ENCODE results near the gene PEX26. TPM values are rescaled to one million over a fixed set of nuclear protein-coding genes. Genes with fewer than 3 reads are reported as not detected.

PEX26 gene
- total RNA-seq, 4 donors from 2014 or later: 28.2 to 36.1 (median 31.2) TPM

- H3K27ac ChIP-seq: peak overlapping the region in 1 of 2 donors; percentile 99
- intact Hi-C loops (cut with DNase I; ENCODE audit: low total_unique reads): no loop called here
- H3K4me1 ChIP-seq: peaks cover 4 to 6% of the 10 kb centered on the region in 2 donors
- H3K9me3 ChIP-seq: no peaks in the 10 kb centered on the region
- H3K36me3 ChIP-seq: no peaks in the 10 kb centered on the region
- no peak for DNase-seq
- no peak for TF ChIP-seq CTCF (IDR thresholded peaks at IDR 0.05)
- no peak for TF ChIP-seq POLR2A (IDR thresholded peaks at IDR 0.05)
- H3K27me3 ChIP-seq: no peaks in the 10 kb centered on the region
- H3K4me3 ChIP-seq: no peak overlapping the region
Observed at GRCh38 chr22:18065256-18065655, 12.5 kb upstream of the PEX26 start.

- H3K4me1 ChIP-seq: peaks cover 4 to 6% of the 10 kb centered on the region in 2 donors
Observed at GRCh38 chr22:18066181-18066859, 11.5 kb upstream of the PEX26 start.

GRCh38 chr22:18067121-18067520 is 10.7 kb upstream of the PEX26 start:
- H3K27me3 ChIP-seq: no peaks in the 10 kb centered on the region
- intact Hi-C loops (cut with DNase I; ENCODE audit: low total_unique reads): no loop called here
- H3K27ac ChIP-seq: peak overlapping the region; percentile 95 to 99
- DNase-seq: no peak
- no peak overlapping the region for H3K4me3 ChIP-seq
- no peaks in the 10 kb centered on the region for H3K36me3 ChIP-seq
- TF ChIP-seq CTCF (IDR thresholded peaks at IDR 0.05): no peak
- H3K4me1 ChIP-seq: peaks cover 4 to 6% of the 10 kb centered on the region in 2 donors
- H3K9me3 ChIP-seq: no peaks in the 10 kb centered on the region

More at GRCh38 chr22:18066181-18066859, 11.5 kb upstream of the PEX26 start:
- no peaks in the 10 kb centered on the region for H3K27me3 ChIP-seq
- H3K27ac ChIP-seq: peak overlapping the region; percentile 95 to 99
- H3K9me3 ChIP-seq: no peaks in the 10 kb centered on the region
- no peak for DNase-seq
- intact Hi-C loops (cut with DNase I; ENCODE audit: low total_unique reads): no loop called here
- no peak overlapping the region for H3K4me3 ChIP-seq
- no peak for TF ChIP-seq CTCF (IDR thresholded peaks at IDR 0.05)
- no peak for TF ChIP-seq POLR2A (IDR thresholded peaks at IDR 0.05)
- H3K36me3 ChIP-seq: no peaks in the 10 kb centered on the region

GRCh38 chr22:18067548-18068341 is 10.0 kb upstream of the PEX26 start:
- intact Hi-C loops (cut with DNase I; ENCODE audit: low total_unique reads): no loop called here
- Histone ChIP-seq H3K4me1 (peaks cover 2 to 6% of the 10 kb centered on the region in 2 donors), H3K27me3 (no peaks in the 10 kb centered on the region), H3K9me3 (no peaks in the 10 kb centered on the region), H3K27ac (peak overlapping the region; percentile 95 to 99), H3K36me3 (no peaks in the 10 kb centered on the region), H3K4me3 (no peak overlapping the region)
- TF ChIP-seq POLR2A (IDR thresholded peaks at IDR 0.05): no peak
- TF ChIP-seq CTCF (IDR thresholded peaks at IDR 0.05): no peak
- no peak for DNase-seq

- no peaks in the 10 kb centered on the region for H3K9me3 ChIP-seq
- peak; percentile 46 to 75 for DNase-seq
- intact Hi-C loops (cut with DNase I; ENCODE audit: low total_unique reads): no loop called here
- no peaks in the 10 kb centered on the region for H3K27me3 ChIP-seq
- H3K4me1 ChIP-seq: peaks cover 0 to 6% of the 10 kb centered on the region in 2 donors
- TF ChIP-seq CTCF (IDR thresholded peaks at IDR 0.05) (no peak), POLR2A (IDR thresholded peaks at IDR 0.05) (peak; percentile 25 to 72)
- H3K27ac ChIP-seq: peak overlapping the region; percentile 95 to 99
- H3K4me3 ChIP-seq: no peak overlapping the region
- H3K36me3 ChIP-seq: no peaks in the 10 kb centered on the region
Observed at GRCh38 chr22:18068381-18068988, 9.3 kb upstream of the PEX26 start.
